A673 (cell line): ENCODE results near the gene SORL1.

Experiments used
- CTCF ChIP-seq: fragments of 300-800, 200-600 bp; sonication (generic); conservative IDR thresholded peaks from 2 replicates; pipeline ENCODE4 v1.5.1; 2017; ENCODE audit warnings: low read depth, mild to moderate bottlenecking, antibody characterized with exemption, low read length, moderate library complexity, mixed read lengths
- EZH2 ChIP-seq: fragments of 200-600 bp; sonication (generic); IDR thresholded peaks from 2 replicates; pipeline ENCODE4 v1.6.1; 2017; ENCODE audit warnings: borderline replicate concordance, low read depth, mild to moderate bottlenecking, mixed read lengths, antibody characterized with exemption, low read length; ENCODE audit not compliant: poor library complexity, severe bottlenecking

GRCh38 chr11:121649798-121650197 lies 197.7 kb downstream of the SORL1 start:
- no peak for TF ChIP-seq CTCF
- no peak for TF ChIP-seq EZH2
